GM23248 (cell line): Measurements from ENCODE around the gene RASL11B.

Experiments
- EZH2 ChIP-seq: fragments of 200-600 bp; sonication (generic); IDR thresholded peaks from 2 replicates; pipeline ENCODE4 v1.6.1; 2018; ENCODE audit warnings: antibody characterized with exemption, mild to moderate bottlenecking; ENCODE audit not compliant: insufficient read depth, poor library complexity, severe bottlenecking
- EZH2phosphoT487 ChIP-seq: fragments of 200-600 bp; sonication (generic); IDR thresholded peaks from 2 replicates; pipeline ENCODE4 v1.6.1; 2018; ENCODE audit warnings: antibody characterized with exemption, moderate library complexity, mild to moderate bottlenecking, low read depth; ENCODE audit not compliant: insufficient read depth

DNA sequence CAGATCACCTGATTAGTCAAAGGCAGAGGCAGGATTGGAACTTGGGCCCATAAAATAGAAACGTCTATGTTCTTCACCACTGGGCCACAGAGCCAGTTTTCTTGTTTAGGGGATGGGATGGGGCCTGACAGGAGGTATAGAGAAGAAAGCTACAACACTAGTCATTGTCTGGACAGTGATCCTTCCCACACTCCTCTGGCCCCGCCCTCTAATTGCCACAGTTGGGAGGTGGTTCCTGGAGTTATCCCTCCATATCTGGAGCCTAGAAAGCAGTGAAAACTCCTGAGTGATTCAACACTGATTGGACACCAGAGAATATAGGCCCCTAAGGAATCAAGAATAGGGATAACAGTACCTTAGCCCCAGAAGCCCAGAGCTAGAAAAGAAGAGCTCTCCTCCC, 22.9 kb downstream of the RASL11B start:
- TF ChIP-seq EZH2 (no peak), EZH2phosphoT487 (no peak)
